HG02970 (cell line): Measurements from ENCODE around the gene LARGE2.
"Not testable (repeated sequence)": the region's sequence is repeated elsewhere in the genome, so short reads cannot be mapped to it uniquely, and the experiment has no call there.

Source experiments
- ATAC-seq: cut with Tn5 transposase; IDR thresholded peaks from one replicate; pipeline ENCODE4 v1.9.1; 2021; ENCODE audit warnings: mild to moderate bottlenecking, moderate library complexity, moderate number of reproducible peaks; ENCODE audit not compliant: unreplicated experiment, low FRiP score

Gene LARGE2

GRCh38 chr11:45895553-45896259 lies 26.8 kb upstream of the LARGE2 start:
- ATAC-seq: no peak

- no peak for ATAC-seq
Observed at GRCh38 chr11:45896422-45896984, 26.0 kb upstream of the LARGE2 start.

GRCh38 chr11:45897556-45897955 lies 24.9 kb upstream of the LARGE2 start:
- ATAC-seq: no peak

DNA sequence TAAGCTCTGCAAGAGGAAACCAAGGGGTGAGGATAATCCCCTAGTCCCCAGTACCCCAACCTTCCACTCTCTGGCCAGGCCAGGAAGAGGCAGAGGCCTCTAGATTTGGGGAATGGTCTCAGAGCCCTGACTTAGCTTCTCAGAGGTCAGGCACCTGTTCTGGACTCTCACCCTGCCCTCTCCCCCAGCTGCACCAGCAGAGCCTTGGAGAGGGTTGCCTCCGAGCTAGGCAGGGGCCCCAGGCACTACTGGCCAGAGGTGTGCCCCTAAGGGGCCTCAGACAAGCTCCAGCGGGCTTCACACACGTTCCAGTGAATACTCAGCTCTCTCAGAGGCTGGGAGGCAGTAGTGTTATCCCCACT lies 23.4 kb upstream of the LARGE2 start:
- no peak for ATAC-seq

DNA sequence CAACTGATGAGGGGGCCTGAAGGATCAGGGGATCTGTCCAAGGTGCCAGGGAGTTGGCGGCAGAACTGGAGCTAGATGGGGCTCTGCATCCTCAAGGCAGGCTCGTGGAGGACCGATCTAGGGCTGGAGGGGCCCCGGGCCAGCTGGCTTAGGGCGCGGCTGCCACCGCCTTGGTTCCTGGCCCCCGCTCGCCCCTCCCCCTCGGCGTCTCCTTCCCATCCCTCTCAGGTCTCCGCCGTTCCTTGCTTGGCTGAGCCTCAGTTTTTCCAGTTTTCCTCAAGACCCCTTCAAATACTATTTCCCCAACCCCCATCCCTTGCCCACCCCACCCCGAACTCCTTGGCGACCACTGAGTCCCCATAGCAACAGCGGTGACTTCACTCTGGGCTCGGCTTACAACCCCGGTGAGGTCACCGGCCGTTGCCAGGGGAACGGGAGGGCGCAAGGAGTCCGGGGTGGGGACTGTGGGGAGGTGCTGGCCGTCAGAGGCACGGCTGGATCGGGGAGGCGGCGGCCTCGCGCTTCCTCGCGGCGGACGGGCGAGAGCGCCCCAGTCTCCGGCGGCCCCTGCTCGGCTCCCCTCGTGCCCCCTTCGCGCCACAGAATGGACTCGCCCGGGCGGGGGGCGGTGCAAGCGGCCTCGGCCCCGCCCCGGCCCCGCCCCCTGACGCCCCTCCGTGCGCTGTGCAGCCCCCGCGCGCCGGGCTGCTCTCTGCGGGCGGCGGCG lies 22.8 kb upstream of the LARGE2 start:
- ATAC-seq: no peak

- ATAC-seq: not testable (repeated sequence)
Observed at GRCh38 chr11:45900175-45900800, 22.2 kb upstream of the LARGE2 start.

DNA sequence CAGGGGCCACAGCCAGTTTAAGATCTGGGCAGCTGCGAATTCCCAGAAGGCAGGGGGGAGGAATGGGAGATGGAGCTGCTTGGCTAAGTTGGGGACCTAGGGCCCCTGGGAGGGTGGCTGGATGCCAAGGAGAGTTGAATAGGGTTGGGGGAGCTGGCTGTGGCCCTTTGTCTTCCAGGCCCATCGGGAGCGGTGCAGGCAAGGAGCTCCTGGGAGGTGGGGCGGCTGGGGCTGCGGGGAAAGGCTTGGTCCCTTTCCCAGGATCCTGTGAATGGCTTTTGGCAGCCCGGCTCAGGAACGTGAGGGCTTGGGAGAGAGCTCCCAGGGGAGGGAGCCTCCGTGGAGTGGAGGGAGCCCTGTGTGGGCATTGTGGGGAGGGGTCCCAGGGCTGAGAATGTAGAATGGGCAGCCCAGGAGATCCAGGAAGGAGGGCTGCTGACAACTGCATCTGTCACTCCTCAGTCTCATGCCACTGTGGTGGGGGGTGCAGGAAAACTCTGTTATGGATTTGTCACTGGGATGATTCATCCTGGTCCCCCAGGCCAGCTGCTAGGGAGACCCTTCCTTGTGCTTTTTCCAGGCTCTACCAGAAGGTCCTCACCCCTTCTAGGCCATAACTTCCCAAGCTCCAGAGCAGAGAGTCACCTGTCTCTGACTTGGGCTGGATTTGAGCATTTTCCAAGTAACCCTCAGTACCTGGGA lies 21.4 kb upstream of the LARGE2 start:
- ATAC-seq: no peak

DNA sequence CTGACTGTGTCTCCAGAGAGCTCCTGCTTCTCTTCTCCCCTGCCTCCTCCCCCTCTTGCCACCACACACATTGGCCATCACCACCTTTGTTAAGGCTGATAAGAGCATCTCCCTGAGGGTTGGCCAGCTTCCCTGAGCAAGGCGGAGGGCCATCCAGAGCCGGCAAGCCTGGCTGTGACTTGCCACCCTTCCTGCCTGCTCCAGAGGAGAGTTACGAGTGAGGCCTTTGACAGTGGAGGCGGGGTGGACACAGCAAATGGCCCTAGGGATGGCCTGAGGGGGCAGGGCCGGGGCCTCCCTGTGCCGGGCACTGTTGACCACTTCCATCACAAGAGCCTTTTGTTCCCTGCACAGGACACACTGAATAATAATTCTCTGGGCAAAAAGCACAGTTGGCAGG lies 20.8 kb upstream of the LARGE2 start:
- no peak for ATAC-seq

DNA sequence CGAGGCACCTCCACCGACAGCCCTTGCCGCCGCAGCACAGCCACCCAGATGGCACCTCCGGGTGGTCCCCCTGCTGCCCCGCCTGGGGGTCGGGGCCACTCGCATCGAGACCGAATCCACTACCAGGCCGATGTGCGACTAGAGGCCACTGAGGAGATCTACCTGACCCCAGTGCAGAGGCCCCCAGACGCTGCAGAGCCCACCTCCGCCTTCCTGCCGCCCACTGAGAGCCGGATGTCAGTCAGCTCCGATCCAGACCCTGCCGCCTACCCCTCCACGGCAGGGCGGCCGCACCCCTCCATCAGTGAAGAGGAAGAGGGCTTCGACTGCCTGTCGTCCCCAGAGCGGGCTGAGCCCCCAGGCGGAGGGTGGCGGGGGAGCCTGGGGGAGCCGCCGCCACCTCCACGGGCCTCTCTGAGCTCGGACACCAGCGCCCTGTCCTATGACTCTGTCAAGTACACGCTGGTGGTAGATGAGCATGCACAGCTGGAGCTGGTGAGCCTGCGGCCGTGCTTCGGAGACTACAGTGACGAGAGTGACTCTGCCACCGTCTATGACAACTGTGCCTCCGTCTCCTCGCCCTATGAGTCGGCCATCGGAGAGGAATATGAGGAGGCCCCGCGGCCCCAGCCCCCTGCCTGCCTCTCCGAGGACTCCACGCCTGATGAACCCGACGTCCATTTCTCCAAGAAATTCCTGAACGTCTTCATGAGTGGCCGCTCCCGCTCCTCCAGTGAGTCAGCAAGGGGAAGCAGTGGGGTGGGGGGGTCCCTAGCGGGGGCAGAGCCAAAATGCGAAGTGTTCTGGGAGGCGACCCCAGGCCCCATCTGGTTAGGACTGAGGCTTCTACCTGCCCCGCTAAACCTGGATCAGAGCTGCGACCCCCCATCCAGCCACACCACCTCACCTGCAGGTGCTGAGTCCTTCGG lies 19.7 kb upstream of the LARGE2 start:
- ATAC-seq: no peak

DNA sequence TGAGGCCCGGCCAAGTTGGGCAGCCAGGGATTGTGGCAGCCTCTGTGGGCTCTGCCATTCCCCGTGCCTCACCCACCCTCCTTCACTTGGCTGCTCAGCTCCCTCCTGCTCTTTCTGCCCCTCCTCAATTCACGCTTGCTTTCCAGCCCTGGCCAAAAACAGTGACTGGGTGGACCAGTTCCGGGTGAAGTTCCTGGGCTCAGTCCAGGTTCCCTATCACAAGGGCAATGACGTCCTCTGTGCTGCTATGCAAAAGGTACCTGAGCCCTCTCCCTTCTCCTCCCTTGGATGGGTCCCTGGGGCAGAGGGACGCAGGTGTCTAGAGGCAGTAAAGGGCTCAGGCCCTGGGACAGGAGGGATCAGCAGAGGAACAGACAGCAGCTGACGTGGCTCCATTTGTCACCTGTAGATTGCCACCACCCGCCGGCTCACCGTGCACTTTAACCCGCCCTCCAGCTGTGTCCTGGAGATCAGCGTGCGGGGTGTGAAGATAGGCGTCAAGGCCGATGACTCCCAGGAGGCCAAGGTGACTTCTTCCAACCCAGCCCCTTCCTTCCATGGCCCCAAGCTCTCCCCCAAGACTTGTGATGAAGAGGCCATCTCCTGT lies 18.0 kb upstream of the LARGE2 start:
- ATAC-seq: no peak

GRCh38 chr11:45905095-45905494 lies 17.4 kb upstream of the LARGE2 start:
- no peak for ATAC-seq

DNA sequence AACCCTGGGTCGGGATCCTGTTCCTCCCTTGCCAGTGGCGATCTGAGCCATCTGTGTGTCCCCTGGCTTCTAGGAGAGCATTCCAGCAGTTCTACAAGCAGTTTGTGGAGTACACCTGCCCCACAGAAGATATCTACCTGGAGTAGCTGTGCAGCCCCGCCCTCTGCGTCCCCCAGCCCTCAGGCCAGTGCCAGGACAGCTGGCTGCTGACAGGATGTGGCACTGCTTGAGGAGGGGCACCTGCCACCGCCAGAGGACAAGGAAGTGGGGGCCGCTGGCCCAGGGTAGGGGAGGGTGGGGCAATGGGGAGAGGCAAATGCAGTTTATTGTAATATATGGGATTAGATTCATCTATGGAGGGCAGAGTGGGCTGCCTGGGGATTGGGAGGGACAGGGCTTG lies 16.9 kb upstream of the LARGE2 start:
- not testable (repeated sequence) for ATAC-seq

DNA sequence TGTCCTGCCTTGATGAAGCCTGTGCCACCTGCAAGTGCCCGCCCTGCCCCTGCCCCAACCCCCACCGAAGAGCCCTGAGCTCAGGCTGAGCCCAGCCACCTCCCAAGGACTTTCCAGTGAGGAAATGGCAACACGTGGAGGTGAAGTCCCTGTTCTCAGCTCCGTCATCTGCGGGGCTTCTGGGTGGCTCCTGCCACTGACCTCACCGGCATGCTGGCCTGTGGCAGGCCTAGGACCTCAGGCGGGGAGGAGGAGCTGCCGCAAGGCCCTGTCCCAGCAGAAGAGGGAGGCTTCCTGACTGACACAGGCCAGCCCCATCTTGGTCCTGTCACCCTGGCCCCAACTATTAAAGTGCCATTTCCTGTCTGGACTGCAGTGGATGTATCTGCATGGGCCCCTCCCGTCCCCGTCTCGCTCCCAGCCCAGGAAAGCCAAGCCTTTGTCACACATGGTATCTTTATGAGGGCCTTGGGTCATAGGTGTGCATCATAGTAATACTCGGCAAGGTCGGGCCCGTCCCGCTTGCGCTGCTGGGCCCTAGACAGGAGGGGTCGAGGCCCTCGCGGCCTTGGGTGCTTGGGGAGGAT lies 16.3 kb upstream of the LARGE2 start:
- ATAC-seq: no peak

- no peak for ATAC-seq
Observed at GRCh38 chr11:45906965-45907611, 15.4 kb upstream of the LARGE2 start, which contains the start of gene FREY1. Gene FREY1 (minus strand): TSS chr11:45907271. CDS start chr11:45907245, 26 bp downstream.

GRCh38 chr11:45907911-45908370 lies 14.5 kb upstream of the LARGE2 start:
- ATAC-seq: no peak

- ATAC-seq: no peak
Observed at GRCh38 chr11:45909594-45910475, 12.6 kb upstream of the LARGE2 start.

DNA sequence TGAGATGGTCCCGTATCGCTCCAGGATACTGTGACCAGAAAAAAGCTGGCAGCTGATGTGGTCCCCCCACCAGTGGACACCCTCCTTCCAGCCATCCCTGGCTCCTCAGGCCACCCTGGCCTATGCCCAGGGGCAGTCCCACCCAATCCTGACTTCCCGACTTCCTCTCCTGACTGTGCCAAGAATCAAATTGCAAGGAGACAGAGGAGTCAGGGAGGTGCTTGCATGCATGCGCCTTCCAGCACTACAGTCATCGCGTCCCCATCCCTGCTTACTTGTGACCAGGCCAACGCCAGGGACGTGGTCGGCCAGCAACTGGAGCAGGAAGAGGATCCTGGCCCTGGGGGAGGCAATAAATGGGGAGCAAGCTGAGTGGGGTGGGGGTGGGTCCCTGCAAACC lies 11.8 kb upstream of the LARGE2 start:
- no peak for ATAC-seq
